Osteocyte (in vitro differentiated cells): ENCODE measurements around the gene PML. TPM values are rescaled to one million over a fixed set of nuclear protein-coding genes. Genes with fewer than 3 reads are reported as not detected.

ENCODE experiments used
- DNase-seq: peaks from one replicate; pipeline ENCODE4 v3.0.0; 2021; ENCODE audit warnings: mixed read lengths; ENCODE audit not compliant: unreplicated experiment; ENCODE audit errors: extremely low spot score
- H3K27ac Mint-ChIP-seq: one replicate; pipeline ENCODE4 v1.8.0; 2021; ENCODE audit warnings: mild to moderate bottlenecking, mixed read lengths; ENCODE audit not compliant: unreplicated experiment
- H3K27me3 Mint-ChIP-seq: one replicate; pipeline ENCODE4 v1.8.0; 2021; ENCODE audit warnings: mixed read lengths; ENCODE audit not compliant: unreplicated experiment
- H3K36me3 Mint-ChIP-seq: one replicate; pipeline ENCODE4 v1.8.0; 2021; ENCODE audit warnings: mixed read lengths; ENCODE audit not compliant: unreplicated experiment
- H3K4me1 Mint-ChIP-seq: one replicate; pipeline ENCODE4 v1.8.0; 2021; ENCODE audit warnings: mixed read lengths; ENCODE audit not compliant: unreplicated experiment
- H3K4me3 Mint-ChIP-seq: one replicate; pipeline ENCODE4 v1.8.0; 2021; ENCODE audit warnings: mild to moderate bottlenecking, moderate library complexity, mixed read lengths; ENCODE audit not compliant: unreplicated experiment
- H3K9me3 Mint-ChIP-seq: one replicate; pipeline ENCODE4 v1.8.0; 2021; ENCODE audit warnings: mixed read lengths; ENCODE audit not compliant: unreplicated experiment
- total RNA-seq: library from RNA; stranded (reverse); gene quantifications from 2 replicates; pipeline ENCODE4 v1.2.1, GENCODE V29; 2021
- TF ChIP-seq, protein P1 (sequence below): fragments of 200-600 bp; sonication (generic); IDR thresholded peaks from 2 replicates; pipeline ENCODE4 v1.5.0; 2021; ENCODE audit warnings: antibody characterized with exemption, mild to moderate bottlenecking, moderate library complexity

Gene PML
- total RNA-seq, 1 donor from 2014 or later: 63.1 TPM

DNA sequence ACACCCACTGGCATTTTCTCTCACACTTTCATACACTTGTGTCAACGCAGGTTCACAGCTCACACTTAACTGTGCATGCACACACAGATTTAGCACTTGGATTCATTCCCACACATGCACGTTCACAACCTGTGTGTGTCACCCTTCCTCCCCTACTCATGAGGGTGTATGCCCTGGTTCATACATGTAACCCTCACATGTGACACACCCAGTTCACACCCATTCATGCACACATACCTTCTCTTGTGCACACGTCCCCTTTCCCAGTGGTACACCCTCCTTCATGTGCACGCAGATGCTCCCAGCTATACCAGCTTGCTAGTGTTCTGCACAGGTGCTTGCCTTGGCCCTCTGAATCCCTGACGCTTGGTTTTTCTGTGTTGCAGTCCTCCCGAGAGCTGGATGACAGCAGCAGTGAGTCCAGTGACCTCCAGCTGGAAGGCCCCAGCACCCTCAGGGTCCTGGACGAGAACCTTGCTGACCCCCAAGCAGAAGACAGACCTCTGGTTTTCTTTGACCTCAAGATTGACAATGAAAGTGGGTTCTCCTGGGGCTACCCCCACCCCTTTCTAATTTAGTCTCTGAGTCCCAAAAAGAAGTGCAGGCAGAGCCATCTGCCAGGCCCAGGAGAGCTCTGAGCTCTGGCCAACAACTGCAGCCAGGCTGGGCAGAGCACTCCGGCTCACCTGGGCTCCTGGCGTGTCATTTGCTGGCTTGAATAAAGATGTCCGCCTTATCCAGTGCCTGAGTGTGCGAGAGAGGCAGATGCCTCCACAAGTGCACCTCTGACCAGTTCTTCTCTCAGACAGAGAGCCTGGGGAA is 48.3 kb downstream of the PML start:
- H3K9me3 Mint-ChIP-seq: no peaks in the 10 kb centered on the region
- H3K27ac Mint-ChIP-seq: no peak overlapping the region
- peaks cover 45% of the 10 kb centered on the region for H3K4me1 Mint-ChIP-seq
- no peaks in the 10 kb centered on the region for H3K27me3 Mint-ChIP-seq
- DNase-seq: no peak
- TF ChIP-seq, protein P1, sequence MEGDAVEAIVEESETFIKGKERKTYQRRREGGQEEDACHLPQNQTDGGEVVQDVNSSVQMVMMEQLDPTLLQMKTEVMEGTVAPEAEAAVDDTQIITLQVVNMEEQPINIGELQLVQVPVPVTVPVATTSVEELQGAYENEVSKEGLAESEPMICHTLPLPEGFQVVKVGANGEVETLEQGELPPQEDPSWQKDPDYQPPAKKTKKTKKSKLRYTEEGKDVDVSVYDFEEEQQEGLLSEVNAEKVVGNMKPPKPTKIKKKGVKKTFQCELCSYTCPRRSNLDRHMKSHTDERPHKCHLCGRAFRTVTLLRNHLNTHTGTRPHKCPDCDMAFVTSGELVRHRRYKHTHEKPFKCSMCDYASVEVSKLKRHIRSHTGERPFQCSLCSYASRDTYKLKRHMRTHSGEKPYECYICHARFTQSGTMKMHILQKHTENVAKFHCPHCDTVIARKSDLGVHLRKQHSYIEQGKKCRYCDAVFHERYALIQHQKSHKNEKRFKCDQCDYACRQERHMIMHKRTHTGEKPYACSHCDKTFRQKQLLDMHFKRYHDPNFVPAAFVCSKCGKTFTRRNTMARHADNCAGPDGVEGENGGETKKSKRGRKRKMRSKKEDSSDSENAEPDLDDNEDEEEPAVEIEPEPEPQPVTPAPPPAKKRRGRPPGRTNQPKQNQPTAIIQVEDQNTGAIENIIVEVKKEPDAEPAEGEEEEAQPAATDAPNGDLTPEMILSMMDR: no peak
- no peak overlapping the region for H3K4me3 Mint-ChIP-seq
- no peaks in the 10 kb centered on the region for H3K36me3 Mint-ChIP-seq

DNA sequence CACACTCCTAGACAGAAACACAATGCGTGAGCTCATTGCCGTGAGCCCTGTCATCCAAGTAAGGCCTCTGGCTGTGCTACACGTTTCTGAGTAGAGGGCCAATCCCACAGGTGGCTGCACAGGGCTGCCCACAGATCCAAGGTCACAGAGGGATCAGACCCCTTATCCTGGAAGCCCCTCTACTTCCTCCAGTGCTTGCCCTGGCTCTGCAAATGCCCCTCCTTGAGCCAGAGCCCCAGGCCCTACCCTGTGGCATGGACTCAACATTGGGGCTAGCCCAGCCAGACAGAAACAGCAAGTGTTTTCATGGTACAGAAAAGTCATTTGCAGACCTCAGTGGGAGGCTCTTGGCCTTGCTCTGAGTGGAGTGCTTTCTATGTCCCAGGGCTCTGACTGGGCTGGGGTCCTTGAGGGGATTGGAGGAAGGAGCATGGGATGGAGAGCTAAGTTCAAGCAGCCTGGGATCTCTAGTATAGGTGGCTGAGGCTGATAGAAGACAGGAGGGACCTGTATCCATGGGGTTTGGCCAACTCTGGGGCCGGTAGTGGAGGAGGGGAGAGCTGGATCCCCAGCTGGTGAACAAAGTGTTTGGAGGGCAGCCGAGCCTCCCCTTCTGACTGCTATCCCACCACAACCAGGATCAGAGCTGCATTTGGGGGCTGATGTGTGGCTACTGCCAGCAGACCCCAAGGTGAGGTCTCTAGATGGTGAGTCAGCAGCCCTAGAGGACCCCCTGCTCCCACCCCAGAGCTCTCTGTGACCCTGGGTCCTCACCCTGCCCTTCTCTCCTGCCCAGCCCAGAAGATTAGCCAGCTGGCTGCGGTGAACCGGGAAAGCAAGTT is 49.1 kb downstream of the PML start:
- Mint-ChIP-seq H3K27me3 (no peaks in the 10 kb centered on the region), H3K36me3 (no peaks in the 10 kb centered on the region), H3K4me3 (no peak overlapping the region), H3K27ac (no peak overlapping the region), H3K4me1 (peaks cover 49% of the 10 kb centered on the region), H3K9me3 (no peaks in the 10 kb centered on the region)
- TF ChIP-seq, protein P1: no peak
- DNase-seq: no peak

DNA sequence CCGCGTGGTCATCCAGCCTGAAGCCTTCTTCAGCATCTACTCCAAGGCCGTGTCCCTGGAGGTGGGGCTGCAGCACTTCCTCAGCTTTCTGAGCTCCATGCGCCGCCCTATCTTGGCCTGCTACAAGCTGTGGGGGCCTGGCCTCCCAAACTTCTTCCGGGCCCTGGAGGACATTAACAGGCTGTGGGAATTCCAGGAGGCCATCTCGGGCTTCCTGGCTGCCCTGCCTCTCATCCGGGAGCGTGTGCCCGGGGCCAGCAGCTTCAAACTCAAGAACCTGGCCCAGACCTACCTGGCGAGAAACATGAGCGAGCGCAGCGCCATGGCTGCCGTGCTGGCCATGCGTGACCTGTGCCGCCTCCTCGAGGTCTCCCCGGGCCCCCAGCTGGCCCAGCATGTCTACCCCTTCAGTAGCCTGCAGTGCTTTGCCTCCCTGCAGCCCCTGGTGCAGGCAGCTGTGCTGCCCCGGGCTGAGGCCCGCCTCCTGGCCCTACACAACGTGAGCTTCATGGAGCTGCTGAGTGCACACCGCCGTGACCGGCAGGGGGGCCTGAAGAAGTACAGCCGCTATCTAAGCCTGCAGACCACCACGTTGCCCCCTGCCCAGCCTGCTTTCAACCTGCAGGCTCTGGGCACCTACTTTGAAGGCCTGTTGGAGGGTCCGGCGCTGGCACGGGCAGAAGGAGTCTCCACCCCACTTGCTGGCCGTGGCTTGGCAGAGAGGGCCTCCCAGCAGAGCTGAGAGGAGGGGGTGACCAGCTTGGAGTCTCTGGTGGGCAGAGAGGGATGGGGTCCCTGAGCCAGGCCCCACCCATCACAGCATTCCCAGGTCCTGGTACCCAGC is 50.0 kb downstream of the PML start:
- TF ChIP-seq, protein P1: no peak
- H3K27me3 Mint-ChIP-seq: no peaks in the 10 kb centered on the region
- DNase-seq: no peak
- no peaks in the 10 kb centered on the region for H3K9me3 Mint-ChIP-seq
- peaks cover 43% of the 10 kb centered on the region for H3K4me1 Mint-ChIP-seq
- no peak overlapping the region for H3K27ac Mint-ChIP-seq
- H3K4me3 Mint-ChIP-seq: no peak overlapping the region
- no peaks in the 10 kb centered on the region for H3K36me3 Mint-ChIP-seq

DNA sequence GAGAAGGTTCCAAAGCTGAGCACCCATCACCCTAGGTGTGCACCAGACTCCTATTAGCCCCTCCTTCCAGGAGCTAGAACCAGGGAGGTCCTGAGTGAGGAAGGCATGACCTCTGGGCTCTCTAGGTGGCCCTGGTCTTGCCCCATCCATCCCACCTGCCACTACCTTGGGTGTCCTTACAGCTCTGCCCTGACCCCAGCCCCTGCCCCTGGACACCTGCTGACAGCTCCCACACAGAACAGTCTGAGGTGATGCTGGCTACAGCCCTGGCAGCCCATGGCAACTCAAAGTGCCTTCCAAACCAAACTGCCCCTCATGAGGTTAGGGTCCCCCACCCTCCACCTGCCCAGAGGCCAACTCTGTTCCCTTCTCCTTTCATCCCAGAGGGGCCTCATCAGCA is 50.7 kb downstream of the PML start:
- Mint-ChIP-seq H3K9me3 (no peaks in the 10 kb centered on the region), H3K4me3 (no peak overlapping the region), H3K27me3 (no peaks in the 10 kb centered on the region), H3K4me1 (peaks cover 43% of the 10 kb centered on the region), H3K36me3 (no peaks in the 10 kb centered on the region), H3K27ac (no peak overlapping the region)
- TF ChIP-seq, protein P1: no peak
- DNase-seq: no peak
